Measurements from ENCODE around the gene GPR87.

The GPR87 gene

GRCh38 chr3:151262871-151263525, 53.6 kb downstream of the GPR87 start:
- in situ Hi-C loops (cut with MboI; ENCODE audit: low pct_unique_long_range_greater_than_20kb, low sequenced_read_pairs, unreplicated experiment): no loop called here
- TF ChIP-seq CTCF (IDR thresholded peaks at IDR 0.05; ENCODE audit: extremely low read depth, insufficient read depth, missing control alignments): no peak
- DNase-seq (ENCODE audit: low spot score): no peak

- no peak for DNase-seq (ENCODE audit: low spot score)
- no peak for TF ChIP-seq CTCF (IDR thresholded peaks at IDR 0.05; ENCODE audit: extremely low read depth, insufficient read depth, missing control alignments)
Measured at GRCh38 chr3:151259664-151260063, 57.0 kb downstream of the GPR87 start.

GRCh38 chr3:151256749-151257148, 59.9 kb downstream of the GPR87 start:
- no peak for TF ChIP-seq CTCF (IDR thresholded peaks at IDR 0.05; ENCODE audit: extremely low read depth, insufficient read depth, missing control alignments)
- in situ Hi-C loops (cut with MboI; ENCODE audit: low pct_unique_long_range_greater_than_20kb, low sequenced_read_pairs, unreplicated experiment): no loop called here
- no peak for DNase-seq (ENCODE audit: low spot score)

More at GRCh38 chr3:151259664-151260063, 57.0 kb downstream of the GPR87 start:
- in situ Hi-C loops (cut with MboI; ENCODE audit: low pct_unique_long_range_greater_than_20kb, low sequenced_read_pairs, unreplicated experiment): no loop called here

- DNase-seq (ENCODE audit: low spot score): no peak
Measured at GRCh38 chr3:151248772-151249337, 67.8 kb downstream of the GPR87 start.

More at GRCh38 chr3:151248772-151249337, 67.8 kb downstream of the GPR87 start:
- TF ChIP-seq CTCF (IDR thresholded peaks at IDR 0.05; ENCODE audit: extremely low read depth, insufficient read depth, missing control alignments): no peak
- in situ Hi-C loops (cut with MboI; ENCODE audit: low pct_unique_long_range_greater_than_20kb, low sequenced_read_pairs, unreplicated experiment): no loop called here

All from GM13977 (cell line).